HG02938 (cell line): ENCODE data around the gene NUTM2F.
A peak's percentile ranks its signal among the peaks of the same experiment; 100 is the strongest.
"Not testable (repeated sequence)": the region's sequence is repeated elsewhere in the genome, so short reads cannot be mapped to it uniquely, and the experiment has no call there.

ENCODE experiments used
- ATAC-seq: cut with Tn5 transposase; IDR thresholded peaks from one replicate; pipeline ENCODE4 v1.9.1; 2021; ENCODE audit warnings: mild to moderate bottlenecking, moderate library complexity; ENCODE audit not compliant: unreplicated experiment

NUTM2F gene

DNA sequence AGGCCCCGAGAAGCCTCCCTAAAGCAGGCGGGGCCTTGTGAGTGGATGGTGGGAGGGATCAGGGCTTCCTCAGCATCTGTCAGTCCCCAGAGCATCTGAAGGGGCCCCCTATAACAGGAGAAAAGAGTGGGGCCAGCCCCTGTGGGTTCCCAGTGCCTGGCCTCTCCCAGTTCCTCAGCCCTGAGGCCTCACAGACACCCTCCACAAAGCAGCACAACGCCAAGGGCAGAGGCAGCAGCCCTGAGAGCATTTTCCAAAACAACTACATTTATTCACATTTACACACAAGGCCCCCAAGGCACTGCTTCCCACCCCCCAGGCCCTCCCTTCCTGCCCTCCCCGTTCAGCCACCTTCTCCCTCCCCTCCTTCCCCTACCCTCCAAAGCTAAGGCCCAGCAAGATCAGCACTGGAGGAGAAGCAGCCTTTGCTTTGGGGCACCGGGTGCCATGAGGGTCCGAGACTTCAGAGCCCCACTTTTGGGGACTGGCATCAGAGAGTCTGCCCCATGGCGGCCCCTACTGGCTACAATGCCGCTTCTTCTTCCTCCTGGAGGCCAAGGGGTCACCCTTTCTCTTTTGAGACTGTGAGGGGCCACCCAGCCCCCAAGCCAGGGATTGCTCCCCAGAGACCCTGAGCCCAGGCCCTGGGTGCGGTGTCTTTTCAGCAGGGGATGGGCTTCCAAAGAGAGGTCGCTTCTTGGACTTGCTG is 10.3 kb downstream of the NUTM2F start:
- ATAC-seq, result not testable (repeated sequence)

DNA sequence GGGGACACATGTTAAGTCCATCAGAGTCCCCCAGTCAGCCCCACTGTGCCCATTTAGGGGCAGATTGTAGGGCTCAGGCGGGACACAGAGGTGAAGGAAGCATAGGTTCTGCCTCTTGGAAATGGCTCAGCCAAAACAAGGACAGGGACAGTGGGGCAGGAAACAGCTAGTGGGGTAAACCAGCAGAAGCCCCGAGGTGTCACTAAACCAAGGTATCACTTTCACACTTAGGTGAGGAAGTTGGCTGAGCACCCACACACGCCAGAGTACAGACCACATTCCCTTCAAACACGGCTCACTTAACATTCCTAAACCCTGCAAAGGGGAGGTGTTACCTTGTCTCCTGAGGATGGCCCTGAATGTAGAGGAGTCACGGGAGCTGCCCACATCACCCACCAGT is 12.2 kb downstream of the NUTM2F start:
- peak; percentile 56 for ATAC-seq

DNA sequence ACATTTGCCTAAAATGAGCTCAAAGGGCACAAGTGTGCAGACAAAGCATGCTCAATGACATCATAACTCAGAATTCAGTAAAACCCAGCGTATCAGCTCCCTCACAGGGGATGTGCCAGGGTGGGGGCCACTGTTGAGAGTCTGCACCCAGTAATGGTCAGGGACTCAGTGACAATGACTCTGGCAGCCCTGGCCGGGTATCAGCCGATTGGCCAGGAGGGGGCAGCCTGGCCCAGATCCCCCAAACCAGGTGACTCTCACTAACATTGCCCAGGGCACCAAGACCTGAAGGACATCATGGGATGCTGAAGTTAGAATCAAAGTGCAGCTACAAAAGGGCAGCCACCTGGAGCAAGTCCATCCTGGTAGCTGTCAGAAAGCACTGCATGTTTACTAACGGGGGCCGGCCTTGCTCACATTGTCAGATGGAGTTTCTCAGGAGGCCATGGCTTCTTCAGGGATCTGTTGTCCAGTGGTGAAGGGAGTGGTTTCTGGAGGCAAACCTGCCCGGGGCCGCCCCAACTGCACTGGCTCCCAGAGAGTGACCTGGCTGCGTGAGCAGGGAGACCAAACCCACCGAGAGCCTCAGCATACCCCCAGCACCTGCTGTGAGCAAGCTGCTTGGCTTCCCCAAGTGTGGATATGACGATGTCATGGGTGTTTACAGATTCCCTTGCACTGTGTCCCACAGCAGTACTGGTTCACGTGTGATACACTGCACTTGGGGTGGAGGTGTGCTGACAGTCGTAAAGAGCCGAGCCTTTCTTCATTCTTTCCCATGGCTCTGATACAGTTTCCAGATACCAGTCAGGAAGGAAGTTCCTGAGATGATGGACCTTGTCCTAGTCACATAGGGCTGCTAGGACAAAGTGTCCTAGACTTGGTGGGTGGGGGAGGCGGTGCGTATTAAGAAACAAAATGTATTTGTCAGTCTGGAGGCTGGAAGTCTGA is 13.1 kb downstream of the NUTM2F start:
- ATAC-seq, result not testable (repeated sequence)

DNA sequence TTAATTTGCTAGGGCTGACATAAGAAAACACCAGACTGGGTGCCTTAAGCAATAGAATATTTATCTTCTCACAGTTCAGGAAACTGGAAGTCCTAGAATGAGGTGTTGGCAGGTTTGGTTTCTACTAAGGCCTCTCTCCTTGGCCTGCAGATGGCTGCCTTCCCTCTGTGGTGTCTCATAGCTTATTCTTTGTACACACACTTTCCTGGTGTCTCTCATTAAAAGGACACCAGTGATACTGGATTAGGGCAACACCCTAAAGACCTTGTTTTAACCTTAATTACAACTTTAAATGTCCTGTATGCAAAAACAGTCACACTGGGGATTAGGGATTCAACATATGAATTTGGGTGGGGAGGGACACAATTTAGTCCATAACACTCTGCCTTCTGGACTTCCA is 25.1 kb downstream of the NUTM2F start:
- ATAC-seq, result no peak

DNA sequence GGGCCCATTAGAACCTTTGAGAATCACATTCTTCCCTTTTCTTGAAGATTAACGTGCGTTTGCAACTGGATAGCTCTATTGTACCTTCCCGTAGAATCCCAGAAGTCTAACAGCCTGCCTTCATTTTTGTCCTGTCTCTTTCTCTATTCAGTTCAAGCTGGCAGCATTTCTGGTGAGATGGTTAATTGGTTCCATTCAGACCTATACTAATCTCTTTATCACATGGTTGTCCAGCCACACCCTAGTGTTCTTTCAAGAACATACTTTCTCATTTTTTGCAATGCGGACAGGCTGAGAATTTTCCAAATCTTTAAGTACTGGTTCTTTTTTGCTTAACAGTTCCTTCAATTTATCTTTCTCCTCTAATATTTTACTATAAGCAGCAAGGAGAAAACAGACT is 26.0 kb downstream of the NUTM2F start:
- ATAC-seq, result no peak

DNA sequence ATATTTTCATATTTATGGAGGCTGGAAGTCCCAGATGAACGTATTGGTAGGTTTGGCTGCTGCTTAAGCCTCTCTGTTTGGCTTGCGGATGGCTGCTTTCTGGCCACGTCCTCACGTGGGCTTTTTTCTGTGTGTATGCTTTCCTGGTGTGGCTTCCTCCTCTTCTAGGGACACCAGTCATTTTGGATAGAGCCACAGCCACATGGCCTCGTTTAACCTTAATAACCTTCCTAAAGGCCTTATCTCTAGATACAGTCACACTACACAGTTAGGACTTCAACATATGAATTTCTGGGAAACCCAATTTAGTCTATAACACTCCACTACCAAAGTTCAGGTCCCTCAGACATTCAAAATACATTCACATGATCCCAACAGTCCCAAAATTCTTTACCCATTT is 26.9 kb downstream of the NUTM2F start:
- ATAC-seq, result no peak

DNA sequence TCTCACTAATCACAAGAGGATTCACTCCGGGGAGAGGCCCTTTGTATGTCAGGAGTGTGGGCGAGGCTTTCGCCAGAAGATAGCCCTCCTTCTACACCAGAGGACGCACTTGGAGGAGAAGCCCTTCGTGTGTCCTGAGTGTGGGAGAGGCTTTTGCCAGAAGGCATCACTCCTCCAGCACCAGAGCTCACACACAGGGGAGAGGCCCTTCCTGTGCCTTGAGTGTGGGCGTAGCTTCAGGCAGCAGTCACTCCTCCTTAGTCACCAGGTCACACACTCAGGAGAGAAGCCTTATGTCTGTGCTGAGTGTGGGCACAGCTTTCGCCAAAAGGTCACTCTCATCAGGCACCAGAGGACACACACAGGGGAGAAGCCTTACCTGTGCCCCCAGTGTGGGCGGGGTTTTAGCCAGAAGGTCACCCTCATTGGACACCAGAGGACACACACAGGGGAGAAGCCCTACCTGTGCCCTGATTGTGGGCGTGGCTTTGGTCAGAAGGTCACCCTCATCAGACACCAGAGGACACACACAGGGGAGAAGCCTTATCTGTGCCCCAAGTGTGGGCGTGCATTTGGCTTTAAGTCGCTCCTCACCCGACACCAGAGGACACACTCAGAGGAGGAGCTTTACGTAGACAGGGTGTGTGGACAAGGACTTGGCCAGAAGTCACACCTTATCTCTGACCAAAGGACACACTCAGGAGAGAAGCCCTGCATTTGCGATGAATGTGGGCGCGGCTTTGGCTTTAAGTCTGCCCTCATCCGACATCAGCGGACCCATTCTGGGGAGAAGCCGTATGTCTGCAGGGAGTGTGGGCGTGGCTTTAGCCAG is 27.8 kb downstream of the NUTM2F start:
- no peak for ATAC-seq

DNA sequence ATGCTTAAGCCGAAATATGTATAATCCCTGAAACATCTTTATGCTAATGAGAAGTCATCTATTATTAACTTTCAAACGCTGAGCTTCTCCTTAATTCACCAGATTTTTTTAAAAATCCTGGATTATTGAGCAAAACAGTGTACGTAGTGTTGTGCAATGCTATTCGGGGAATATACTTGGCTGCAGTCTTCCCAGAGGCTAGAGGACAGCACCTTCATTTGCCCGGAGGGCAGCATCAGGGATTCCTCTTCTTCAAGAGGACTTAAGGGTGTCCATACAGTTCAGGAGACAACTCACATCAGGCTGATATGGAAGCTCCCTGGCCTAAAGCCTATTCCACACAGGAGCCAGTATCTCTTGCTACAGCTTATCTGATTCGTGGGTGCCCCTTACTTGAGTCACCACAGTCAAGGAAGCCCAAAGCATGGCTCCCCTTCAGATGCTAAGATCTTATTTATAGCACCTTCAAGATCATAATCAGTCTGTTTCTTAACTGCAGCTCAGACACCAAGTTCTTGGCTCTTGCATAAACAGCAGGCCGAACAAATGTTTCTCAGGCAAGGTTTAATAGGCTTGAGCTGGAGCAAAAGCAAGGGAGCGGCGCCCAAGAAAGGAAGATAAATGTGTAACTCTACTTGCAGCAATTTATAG is 29.4 kb downstream of the NUTM2F start:
- ATAC-seq, result no peak

DNA sequence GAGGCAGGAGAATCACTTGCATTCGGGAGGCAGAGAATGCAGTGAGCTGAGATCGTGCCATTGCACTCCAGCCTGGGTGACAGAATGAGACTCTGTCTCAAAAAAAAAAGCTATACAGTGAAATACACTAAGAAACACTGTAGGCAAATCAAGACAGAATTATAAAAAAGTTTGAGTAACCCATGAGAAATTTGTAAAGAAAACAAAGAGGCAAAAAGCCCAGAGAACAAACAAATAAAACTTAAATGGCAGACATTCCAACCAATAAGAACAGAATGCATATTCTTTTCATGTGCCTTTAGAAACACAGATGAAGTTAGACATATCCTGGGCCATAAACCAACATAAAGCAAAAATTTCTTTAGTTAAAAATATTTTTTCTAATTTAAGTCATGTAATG is 38.8 kb downstream of the NUTM2F start:
- no peak for ATAC-seq

DNA sequence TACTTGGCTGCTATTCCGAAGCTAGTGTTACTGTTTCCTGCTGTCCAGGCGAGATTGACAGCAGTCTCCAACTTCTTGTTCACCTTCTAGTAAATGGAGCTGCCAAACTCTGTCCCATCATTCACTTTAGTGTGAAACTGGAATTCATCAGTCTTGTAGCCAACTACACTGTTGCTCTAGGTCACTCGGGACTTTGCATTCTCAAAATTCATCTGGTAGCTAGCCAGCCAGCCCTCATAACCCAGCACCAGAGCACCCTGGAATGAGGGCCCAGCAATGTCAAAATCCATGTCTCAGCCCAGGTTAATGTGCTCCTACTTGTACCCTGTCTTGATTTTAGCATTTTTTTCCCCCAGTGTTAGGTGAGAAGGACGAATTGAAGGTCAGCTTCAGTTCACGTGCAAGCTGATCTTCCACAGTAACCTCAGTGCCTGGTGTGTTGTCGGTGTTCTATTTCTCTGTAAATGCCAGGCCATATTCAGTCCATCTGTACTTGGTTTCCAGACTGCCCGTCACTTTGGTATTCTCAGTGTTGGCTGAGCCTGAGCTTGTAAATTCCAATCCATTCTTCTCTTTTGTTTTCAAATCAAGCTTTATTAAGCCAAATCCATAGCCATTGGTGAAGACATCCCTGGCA is 40.4 kb downstream of the NUTM2F start:
- ATAC-seq, result no peak

DNA sequence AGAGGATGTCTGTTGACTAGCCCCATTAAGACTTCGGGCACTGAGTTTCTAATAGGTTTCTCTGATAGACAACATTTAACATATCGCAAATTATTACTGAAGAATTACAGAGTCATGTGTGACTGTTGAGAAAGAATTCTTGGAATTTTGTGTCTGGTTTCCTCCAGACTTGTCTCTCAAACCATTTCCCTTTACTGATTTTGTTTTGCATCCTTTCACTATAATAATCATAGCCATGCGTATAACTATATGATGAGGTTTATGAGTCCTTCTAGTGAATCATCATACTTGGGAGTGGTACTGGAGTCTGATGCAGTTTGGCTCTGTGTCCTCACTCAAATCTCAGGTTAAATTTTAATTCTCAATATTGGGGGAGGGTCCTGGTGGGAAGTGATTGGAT is 42.3 kb downstream of the NUTM2F start:
- no peak for ATAC-seq

DNA sequence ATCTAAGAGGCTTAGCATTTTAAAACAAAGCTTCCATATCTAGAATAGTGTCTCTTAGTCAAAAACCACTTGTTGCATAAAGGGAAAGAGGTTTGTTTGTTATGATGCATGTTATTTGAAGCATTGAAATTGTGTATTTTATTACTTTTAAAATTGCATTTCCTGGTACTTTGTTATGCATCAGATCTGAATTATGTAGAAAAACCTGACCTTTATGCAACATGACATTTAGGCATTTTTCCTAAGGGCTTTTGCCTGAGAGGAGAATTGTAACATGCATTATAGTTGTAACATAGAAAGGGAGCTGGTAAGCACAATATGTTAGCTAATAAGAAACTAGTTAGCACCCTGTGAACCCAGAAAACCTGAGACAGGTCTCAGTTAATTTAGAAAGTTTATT is 47.3 kb downstream of the NUTM2F start:
- no peak for ATAC-seq

DNA sequence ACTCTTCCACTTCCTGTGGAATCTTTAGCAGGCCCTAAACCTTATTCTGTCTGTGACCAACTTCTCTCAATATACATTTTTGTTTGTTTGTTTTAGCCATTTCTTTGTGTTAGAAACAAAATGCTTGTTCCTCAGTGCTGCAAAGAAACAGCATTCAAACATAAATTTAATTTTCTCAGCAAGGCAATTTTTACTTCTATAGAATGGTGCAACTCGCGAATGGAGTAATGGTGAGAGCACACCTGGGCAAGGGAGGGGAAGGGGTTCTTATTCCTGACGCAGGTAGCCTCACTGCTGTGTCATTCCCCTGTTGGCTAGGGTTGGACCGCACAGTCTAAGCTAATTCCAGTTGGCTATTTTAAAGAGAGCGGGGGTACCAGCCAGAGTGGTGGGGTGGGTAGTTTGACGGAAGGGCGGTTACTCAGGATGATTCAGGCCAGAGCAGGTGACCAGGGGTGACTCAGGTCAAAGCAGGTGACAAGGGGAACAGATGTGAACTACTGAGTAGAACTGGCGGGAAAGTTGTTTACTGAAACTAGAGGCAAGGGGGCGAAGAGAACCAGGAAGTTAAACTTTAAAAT is 47.9 kb downstream of the NUTM2F start:
- ATAC-seq, result no peak

DNA sequence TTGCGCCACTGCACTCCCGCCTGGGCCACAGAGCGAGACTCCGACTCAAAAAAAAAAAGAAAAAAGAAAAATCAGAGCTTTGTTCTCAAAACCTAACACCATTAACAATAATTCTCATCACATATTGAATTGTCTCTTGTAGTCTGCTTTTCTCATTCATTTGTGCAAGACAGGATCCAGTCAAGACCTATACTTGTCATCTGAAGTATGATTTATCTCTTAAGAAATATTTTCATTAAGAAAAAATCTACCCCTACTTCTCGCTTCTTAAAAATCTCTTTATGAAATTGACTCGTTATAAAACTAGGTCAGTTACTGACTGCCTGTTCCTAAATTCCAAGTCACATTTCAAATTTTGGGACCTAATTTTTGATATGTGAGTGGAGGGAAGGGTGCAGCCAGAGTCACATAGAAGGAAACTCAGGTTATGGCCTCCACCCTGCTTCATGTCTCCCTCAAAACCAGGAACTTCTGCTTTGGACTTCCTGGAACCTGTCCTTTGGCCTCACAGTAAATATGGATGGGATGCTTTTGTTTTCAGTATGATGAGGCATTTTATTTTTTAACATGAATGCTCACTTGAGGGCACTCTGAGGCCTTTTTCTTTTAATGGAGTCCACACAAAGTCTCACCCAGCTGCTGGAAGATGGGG is 50.4 kb downstream of the NUTM2F start:
- no peak for ATAC-seq

DNA sequence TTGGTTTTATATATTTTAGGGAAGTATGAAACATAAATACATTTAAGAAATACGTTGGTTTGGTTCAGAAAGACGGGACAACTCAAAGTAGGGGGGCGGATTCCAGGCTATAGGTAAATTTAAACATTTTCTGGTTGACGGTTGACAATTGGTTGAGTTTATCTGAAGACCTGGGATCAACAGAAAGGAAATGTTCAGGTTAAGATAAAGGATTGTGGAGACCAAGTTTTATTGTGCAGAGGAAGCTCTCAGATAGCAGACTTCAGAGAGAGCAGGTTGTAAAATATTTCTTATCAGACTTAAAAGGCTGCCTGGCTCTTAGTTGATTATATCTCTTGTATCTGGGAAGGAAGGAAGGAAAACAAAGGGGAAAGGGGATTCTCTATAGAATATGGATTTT is 51.4 kb downstream of the NUTM2F start:
- not testable (repeated sequence) for ATAC-seq

DNA sequence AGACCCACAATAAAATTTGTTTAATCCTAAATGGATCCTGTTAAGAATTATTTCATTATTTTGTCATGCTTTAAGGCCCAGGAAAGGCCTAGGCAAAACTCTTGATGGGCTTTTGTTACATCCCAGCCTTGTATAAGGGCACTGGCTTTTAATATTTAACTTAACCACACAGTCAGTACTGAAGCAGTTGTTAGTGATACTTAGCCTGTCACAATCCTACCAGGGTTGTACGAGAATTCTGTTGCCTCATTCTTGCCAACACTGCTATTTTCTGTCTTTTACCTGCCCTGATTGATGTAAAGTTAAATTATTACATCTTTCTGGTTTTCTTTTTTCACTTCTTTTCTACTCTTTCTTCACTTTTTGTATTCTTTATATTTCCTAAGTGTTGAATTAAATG is 58.4 kb downstream of the NUTM2F start:
- ATAC-seq, result no peak

DNA sequence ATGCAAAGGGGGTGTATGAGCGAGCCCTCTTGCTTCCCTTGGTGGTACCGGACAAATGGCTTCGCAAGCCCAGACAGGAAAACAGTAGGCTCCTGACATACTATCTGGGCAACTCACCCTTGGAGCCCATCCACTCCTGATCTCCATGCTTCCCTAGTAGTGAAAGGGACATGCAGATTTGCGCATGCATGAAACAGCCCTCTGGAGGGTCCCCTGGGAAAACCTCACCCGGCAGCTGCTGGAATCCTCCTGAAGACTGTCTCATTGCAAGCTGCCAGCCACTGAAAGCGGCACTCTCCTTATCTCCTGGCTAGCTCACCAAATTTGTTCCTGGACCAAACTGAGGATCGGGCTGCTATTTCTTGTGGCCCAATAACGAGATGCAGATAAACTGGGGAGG is 59.2 kb downstream of the NUTM2F start:
- ATAC-seq, result no peak
